WERI-Rb-1 (cell line): ENCODE data around the gene KPNB1.

Experiments used
- DNase-seq: peaks from one replicate; pipeline ENCODE4 v3.0.0-alpha.2; 2020
- H3K27ac ChIP-seq: fragments of 250-450 bp; sonication (Bioruptor Pico); 2 replicates; pipeline ENCODE4 v1.5.1; 2020; ENCODE audit warnings: mild to moderate bottlenecking, moderate library complexity
- H3K27me3 ChIP-seq: fragments of 250-450 bp; sonication (Bioruptor Pico); 2 replicates; pipeline ENCODE4 v1.5.1; 2021; ENCODE audit warnings: mild to moderate bottlenecking, low read depth, moderate library complexity; ENCODE audit not compliant: insufficient read depth, severe bottlenecking
- H3K36me3 ChIP-seq: fragments of 250-450 bp; sonication (Bioruptor Pico); 2 replicates; pipeline ENCODE4 v1.5.1; 2020; ENCODE audit warnings: mild to moderate bottlenecking, moderate library complexity
- H3K4me3 ChIP-seq: 2 replicates; pipeline ENCODE4 v1.5.1; 2011; ENCODE audit warnings: low read depth, mild to moderate bottlenecking, control low read depth, low read length
- H3K9me3 ChIP-seq: fragments of 250-450 bp; sonication (Bioruptor Pico); 2 replicates; pipeline ENCODE4 v1.5.1; 2021; ENCODE audit warnings: mild to moderate bottlenecking, moderate library complexity; ENCODE audit not compliant: severe bottlenecking
- TF ChIP-seq, protein P1 (sequence below): IDR thresholded peaks from 2 replicates; pipeline ENCODE4 v1.5.1; 2011; ENCODE audit warnings: low read depth, mild to moderate bottlenecking, control low read depth, inconsistent platforms, low read length

Gene KPNB1

DNA sequence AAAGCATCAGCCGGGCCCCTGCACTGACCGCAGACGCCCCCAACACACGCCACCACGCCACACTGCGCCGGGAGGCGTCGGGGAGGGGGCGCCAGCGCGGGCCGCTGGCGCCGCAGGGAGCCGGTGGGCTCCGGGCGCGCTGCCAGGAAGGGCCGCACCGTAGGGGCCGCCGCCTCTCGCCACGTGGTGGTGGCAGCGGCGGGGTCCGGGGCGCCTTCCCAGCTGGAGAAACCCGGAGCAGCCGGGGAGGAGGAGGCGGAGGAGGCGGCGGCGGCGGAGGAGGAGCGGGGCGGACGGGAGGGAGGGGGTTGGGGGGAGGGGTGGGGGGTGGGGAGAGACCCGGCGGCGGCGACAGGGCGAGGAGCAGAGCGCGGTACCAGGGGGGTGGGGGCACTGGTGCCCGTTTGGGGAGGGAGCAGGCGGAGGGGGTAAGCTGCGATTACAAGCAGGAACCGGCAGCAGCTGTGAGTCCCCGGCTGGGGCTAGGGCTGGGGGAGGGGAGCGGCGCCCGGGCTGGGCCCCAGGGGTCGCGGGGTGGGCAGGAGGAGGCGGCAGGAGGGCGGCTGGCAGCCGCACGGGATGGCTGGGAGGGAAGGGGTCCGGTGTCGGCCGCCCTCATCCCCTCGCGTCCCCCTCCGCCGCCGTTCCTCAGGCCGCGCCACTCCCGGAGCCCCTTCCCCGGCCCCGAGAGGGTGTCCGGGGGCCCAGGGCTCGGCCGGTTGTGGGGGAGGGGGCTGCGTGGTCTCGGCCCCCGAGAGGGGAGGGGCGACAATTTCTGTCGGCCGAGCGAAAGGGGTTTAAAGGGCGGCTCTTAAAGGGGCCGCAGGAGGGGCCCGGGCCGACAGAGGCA, 44.2 kb downstream of the KPNB1 start, which contains the start of gene TBKBP1:
Gene TBKBP1, plus strand, starts transcription at position 431 of the 850 bp plus-strand sequence. CDS start 1,952 bp downstream, outside the sequence.
- Histone ChIP-seq H3K9me3 (no peaks in the 10 kb centered on the region), H3K27ac (peak within 1 kb of the TSS; percentile 81), H3K4me3 (peak within 1 kb of the TSS; percentile 66), H3K27me3 (no peaks in the 10 kb centered on the region), H3K36me3 (peaks cover 10% of the 10 kb centered on the region)
- TF ChIP-seq, protein P1, sequence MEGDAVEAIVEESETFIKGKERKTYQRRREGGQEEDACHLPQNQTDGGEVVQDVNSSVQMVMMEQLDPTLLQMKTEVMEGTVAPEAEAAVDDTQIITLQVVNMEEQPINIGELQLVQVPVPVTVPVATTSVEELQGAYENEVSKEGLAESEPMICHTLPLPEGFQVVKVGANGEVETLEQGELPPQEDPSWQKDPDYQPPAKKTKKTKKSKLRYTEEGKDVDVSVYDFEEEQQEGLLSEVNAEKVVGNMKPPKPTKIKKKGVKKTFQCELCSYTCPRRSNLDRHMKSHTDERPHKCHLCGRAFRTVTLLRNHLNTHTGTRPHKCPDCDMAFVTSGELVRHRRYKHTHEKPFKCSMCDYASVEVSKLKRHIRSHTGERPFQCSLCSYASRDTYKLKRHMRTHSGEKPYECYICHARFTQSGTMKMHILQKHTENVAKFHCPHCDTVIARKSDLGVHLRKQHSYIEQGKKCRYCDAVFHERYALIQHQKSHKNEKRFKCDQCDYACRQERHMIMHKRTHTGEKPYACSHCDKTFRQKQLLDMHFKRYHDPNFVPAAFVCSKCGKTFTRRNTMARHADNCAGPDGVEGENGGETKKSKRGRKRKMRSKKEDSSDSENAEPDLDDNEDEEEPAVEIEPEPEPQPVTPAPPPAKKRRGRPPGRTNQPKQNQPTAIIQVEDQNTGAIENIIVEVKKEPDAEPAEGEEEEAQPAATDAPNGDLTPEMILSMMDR = no peak
- peak; percentile 84 for DNase-seq

DNA sequence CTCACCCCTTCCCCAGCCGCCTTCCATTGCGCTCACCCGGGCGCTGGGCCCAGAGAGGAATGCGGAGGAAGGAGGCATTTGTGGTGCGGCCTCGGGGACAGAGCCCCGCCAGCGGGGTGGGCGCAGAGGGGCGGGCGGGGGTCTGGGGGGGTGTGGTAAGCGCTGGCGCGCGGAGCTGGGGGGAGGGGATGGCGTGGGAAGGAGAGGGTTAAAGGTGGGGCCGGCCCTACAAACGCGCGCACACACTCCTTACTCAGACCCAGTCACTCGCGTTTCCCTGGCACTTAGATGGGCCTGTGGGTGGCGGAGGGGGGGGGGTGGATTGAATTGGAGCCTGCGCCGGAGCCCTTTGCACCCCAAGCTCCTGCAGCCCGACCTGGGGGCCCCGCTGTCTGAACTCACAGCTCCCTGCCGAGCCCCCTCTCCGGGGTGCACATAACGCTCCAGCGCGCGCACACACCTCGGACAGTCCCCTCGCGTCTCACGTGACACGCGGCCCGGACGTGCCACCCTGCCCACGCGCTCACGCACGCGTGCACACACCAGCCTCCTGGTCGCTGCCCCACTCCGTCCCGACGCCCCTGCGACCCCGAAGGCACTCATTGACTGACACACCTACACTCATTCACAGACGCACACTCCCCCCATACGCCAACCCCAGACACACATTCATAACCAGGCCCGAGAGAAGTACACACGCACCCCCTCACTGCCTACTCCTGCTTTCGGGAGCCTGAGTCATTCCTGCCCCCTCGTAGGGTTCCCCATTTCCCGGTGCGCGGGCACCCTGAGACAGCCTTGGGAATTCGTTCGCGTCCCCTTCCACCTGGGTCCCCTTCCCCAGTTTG, 45.1 kb downstream of the KPNB1 start:
- TF ChIP-seq, protein P1 = no peak
- peak; percentile 58 for DNase-seq
- Histone ChIP-seq H3K9me3 (no peaks in the 10 kb centered on the region), H3K4me3 (peak overlapping the region; percentile 66), H3K36me3 (peaks cover 16% of the 10 kb centered on the region), H3K27me3 (no peaks in the 10 kb centered on the region), H3K27ac (peak overlapping the region; percentile 81)

DNA sequence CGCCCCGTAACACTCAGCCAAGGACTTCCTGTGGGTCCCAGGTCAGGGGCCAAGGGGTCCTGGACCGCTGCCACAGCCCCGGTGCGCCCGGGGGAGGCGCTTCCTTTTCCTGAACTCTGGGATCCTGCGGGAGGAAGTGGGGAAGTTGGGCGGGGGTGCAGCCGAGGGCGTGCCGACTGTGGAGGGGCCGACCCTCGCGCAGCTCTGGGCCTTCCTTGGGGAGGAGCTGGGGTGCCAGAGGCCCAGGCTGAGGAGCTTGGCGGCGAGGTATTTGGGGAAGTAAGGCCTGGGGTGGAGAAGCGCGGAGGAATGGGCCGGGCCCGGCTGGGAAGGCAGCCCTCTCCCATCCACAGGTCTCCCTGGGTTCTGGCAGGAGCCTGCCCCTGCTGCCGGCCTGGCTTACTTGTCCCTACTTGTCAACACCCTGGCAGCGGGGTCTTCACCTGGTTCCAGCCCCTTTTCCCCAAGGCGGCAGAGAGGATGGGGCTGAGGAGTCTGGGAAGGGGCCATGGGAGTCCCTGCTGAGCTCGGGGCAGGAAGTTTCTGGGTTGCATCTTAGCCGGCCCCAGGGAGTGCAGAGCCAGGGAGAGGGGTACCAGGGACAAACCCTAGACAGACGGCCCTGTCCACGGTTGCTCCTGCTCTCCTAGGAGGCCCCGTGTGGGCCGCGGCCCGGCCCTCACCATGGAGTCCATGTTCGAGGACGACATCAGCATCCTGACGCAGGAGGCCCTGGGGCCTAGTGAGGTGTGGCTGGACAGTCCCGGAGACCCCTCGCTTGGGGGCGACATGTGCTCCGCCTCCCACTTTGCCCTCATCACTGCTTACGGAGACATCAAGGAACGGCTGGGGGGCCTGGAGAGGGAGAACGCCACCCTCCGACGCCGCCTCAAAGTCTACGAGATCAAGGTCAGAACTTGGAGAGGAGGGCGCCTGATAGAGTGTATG, 46.0 kb downstream of the KPNB1 start:
- Histone ChIP-seq H3K9me3 (no peaks in the 10 kb centered on the region), H3K4me3 (no peak overlapping the region), H3K27me3 (no peaks in the 10 kb centered on the region), H3K27ac (no peak overlapping the region), H3K36me3 (peaks cover 16% of the 10 kb centered on the region)
- peak; percentile 16 for DNase-seq
- TF ChIP-seq, protein P1 = no peak

DNA sequence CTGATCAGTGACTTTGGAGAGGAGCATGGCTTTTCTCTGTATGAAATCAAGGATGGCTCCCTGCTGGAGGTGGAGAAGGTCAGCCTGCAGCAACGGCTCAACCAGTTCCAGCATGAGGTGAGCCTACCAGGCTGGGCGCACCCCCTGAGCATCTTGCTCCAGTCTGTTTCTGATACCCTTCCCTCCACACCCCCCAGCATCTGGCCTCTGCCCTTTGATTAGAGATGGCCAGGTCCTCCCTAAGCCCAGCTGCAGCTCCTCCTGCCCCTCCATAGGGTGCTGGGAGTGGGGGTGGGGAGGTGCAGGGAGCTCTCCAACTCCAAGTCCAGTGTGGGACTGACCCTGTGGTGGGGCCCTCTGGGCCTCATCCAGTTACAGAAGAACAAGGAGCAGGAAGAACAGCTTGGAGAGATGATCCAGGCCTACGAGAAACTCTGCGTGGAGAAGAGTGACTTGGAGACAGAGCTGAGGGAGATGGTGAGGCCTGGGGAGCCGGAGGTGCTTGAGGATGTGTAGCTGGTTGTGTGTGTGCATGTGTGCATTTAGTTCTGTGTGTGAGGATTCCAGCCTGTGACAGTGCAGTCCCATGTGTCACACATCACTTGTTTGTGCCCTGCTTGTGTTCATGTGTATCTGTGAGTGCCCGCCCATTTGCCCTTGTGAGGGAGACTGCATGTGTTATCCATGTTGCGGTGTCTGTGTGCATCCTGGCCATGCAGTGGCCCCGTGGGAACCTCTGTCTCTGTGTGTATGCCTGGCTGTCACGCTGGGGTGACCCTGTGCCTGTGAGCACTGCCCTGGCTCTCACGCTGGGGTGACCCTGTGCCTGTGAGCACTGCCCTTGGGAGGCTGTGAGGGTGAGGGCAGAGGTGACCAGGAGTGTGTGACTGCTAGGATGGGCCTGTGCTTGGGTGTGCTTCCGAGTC, 47.3 kb downstream of the KPNB1 start:
- Histone ChIP-seq H3K4me3 (no peak overlapping the region), H3K27ac (no peak overlapping the region), H3K36me3 (peaks cover 16% of the 10 kb centered on the region), H3K9me3 (no peaks in the 10 kb centered on the region), H3K27me3 (no peaks in the 10 kb centered on the region)
- TF ChIP-seq, protein P1 = no peak
- DNase-seq = no peak
